ENCODE results near the gene VPS54.
A peak's percentile ranks its signal among the peaks of the same experiment; 100 is the strongest.

The VPS54 gene

DNA sequence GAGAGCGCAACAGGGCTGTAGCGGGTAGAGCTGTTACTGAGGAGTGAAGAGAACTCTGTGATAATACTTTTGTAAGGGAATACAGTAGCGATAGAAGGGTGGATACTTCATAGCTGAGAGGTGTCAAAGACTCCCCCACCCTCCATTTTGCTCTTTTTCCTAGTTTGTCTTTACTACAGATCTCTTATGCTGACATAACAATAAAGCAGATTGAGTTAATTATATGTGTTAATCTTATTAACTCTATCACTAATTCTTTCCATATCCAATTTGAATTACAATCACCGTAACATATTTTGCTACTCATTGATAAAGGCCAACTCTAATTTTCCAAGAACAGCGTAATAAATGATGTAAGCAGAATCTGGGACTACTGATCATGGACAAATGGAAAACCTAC lies 120.4 kb downstream of the VPS54 start:
- no peak for ATAC-seq

DNA sequence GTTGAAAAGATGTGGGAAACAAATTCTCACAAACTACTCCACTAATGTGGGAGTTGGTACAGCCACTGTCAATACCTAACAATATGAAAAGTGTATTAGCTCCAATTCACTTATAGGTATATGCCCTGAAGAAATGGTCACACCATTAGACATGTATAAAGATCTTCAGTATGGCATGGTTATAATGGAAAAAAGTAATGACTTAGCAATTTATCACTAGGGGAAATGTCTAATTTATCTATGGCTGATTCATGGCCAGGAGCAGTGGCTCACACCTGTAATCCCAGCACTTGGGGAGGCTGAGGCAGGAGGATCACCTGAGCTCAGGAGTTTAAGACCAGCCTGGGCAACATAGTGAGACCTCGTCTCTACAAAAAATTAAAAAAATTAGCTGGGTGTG lies 125.1 kb downstream of the VPS54 start:
- no peak for ATAC-seq

DNA sequence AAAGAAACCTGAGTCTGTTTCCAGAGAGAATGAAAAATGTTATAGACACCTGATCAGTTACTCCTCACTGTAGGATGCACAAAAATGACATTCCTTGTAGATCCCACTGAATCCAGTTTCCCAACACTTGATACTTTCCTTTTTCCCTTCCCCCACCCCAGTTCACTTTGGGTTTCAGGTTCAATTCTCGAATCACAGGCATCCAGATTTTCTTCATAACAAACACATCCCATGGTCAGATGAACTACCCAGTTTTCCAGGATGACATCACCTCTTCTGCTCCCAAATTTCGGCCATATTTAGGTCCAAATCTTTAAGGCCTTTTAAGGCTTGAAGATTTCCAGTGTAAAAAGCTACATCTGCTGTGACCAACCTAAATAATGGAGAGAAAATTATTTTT lies 126.1 kb downstream of the VPS54 start:
- ATAC-seq: no peak

DNA sequence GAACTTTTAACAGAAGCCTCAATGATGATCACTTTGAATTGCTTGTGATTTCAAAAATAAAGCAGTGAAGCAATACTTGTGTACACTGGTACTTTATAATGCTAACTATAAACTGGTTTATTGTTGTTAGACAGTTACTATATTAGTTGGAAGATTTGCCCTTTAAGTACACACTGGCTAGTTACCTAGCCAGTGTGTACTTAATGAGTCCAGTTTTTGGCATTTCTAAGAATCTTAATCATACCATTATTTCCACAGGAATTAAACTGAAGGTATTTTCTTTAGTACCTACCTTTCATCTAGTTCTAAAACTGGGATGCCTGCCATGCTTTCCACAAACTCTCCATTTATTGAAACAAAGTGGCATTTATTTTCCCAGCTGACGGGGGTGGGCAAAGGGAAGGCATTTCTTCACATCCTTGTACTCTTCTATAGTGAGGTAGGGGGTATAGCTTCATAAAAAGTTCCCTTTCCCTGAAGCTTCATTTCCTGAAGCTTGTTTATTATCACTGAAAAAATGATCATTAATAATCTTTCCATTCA lies 127.7 kb downstream of the VPS54 start:
- ATAC-seq: no peak

GRCh38 chr2:63890678-63891077 lies 128.6 kb downstream of the VPS54 start:
- no peak for ATAC-seq

DNA sequence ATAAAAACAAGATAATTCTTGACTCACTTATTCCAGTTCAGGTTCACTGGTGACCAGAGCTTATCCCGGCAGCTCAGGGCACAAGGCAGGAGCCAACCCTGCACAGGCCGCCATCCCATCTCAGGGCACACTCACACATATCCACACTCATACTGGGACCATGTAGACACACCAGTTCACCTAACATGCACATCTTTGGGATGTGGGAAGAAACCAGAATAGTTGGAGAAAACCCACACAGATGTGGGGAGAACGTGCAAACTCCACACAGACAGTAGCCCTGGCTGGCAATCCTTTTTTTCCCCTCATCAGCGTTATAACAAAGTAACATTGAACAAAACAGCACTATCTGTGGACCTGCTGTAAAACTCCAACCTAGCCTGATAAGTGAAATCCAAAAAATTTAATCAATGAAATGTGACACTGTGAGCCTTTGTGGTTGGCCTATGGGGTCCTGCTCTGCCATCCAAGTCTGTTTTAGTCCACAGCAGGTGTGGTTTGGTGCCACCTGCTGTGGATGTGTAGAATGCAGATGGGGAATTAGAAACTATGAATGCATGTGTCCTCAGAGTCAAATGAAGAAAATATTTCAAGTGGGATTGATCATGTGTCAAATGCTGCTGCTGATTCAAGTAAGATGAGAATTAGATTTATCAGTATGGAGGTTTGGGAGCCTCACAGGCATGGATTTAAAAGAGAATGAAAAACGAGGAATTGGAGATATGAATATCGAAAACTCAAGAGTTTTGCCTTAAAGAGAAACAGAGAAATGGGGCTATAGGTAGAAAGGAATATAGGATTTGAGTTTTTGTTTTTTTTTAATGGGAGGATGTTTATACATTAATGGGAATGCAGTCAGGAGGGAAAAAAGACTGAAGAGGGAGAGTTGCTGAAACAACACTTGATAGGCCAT lies 130.5 kb downstream of the VPS54 start:
- peak; percentile 60 to 62 for ATAC-seq

DNA sequence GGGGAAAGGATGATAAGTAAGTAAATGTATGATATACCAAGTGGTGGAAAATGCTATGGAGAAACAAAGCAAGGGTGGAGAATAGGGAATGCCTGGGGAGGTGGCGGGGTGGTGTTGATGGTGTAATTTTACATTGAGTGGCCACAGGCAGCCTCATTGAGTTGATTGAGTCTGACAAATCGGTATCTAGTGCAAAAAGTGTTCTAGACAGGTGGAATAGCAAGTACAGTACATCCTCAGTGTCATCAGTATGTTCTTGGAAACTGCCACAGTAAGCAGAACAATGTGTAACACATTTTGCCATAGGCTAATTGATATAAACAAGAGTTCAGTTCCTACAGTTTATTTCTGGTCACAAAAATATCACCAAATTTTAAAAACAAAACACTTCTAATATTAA lies 131.2 kb downstream of the VPS54 start:
- no peak for ATAC-seq

- ATAC-seq: no peak
Measured at GRCh38 chr2:63886445-63886844, 132.8 kb downstream of the VPS54 start.

DNA sequence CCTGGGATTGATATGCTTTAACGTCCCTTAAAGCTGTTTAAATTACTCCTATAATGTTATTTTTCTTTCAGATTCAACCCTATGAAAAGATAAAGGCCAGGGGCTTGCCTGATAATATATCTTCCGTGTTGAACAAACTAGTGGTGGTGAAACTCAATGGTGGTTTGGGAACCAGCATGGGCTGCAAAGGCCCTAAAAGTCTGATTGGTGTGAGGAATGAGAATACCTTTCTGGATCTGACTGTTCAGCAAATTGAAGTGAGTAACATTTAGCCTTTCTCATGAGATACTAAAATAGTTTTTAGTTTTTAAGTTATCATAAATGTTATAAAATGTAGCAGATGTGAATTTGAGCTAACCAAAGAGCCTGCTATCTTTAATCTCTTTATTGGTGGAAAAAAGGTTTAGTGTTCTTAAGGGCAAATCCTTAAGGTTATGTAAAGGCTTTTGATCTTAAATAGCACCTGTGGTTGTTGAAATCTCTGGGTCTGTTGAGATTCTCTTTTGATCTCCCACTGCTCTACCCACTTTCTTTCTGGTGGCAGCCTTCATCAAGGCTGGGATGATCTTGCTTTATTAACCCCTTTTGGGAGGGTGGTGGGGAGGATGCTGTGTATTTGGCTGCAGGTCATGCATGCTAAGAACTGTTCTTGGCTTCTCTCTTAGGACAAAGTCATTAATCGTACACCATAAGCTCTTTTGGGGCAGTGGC lies 136.7 kb downstream of the VPS54 start:
- ATAC-seq: peak; percentile 56 to 72

GRCh38 chr2:63881205-63881604 lies 138.0 kb downstream of the VPS54 start:
- ATAC-seq: no peak

- ATAC-seq: no peak
Measured at GRCh38 chr2:63880625-63881024, 138.6 kb downstream of the VPS54 start.

- no peak for ATAC-seq
Measured at GRCh38 chr2:63879876-63880433, 139.3 kb downstream of the VPS54 start.

DNA sequence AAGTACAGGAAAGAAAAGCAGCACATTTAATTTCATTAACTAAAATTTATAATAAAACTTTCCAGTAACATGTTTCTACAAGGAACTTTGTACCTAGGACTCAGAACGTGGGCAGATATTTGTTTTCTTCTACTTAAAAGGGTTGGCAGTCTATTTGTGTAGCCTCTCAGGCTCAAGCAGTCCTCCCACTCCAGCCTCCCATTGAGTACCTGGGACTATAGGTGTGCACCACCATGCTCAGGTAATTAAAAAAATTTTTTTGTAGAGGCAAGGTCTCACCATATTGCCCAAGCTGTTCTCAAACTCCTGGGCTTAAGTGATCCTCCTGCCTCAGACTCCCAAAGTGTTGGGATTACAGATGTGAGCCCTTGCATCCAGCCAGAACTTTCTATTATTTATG lies 140.7 kb downstream of the VPS54 start:
- no peak for ATAC-seq

- ATAC-seq: no peak
Measured at GRCh38 chr2:63876311-63876710, 142.9 kb downstream of the VPS54 start.

GRCh38 chr2:63875559-63876245 lies 143.5 kb downstream of the VPS54 start:
- ATAC-seq: peak in 1 of 2 donors; percentile 36

DNA sequence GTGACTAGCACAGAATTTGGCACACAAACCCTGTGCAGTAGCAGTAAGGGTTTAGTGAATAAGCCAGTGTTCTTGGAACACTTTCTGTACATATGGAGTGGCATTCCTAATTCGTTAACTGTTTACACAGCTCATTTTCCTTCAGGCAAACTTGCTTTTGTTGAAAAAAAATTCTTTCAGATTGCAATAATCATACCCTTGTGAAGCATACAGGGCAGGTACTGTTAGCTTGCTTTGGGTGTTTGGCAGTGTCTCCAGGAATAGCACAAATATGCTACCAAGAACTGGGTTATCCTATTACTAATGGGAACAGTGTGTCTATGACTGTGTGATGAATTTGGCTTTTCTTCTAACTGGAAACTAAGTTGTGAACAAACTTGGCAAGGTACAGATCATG lies 144.1 kb downstream of the VPS54 start:
- no peak for ATAC-seq

GRCh38 chr2:63874204-63875130 lies 144.8 kb downstream of the VPS54 start:
- no peak for ATAC-seq

- ATAC-seq: no peak
Measured at GRCh38 chr2:63872571-63873328, 146.5 kb downstream of the VPS54 start.

DNA sequence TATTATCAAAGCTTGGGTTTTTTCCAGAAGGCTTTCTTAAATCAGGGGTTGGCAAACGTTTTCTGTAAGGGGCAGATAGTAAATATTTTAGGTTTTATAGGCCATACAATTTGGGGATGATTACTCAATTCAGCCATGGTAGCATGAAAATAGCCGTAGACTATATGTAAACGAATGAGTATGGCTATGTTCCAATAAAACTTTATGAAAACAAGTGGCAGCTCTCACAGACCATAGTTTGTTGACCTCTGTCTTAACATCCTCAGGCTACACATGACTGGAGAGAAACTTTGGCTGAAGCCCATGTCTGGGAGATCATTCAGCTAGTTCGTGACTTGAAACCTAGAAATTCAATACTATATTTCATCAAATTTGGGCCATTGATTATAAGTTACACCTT lies 147.4 kb downstream of the VPS54 start:
- ATAC-seq: no peak

GRCh38 chr2:63870679-63871078 lies 148.5 kb downstream of the VPS54 start:
- no peak for ATAC-seq

All from activated CD4-positive, CD25-positive, alpha-beta regulatory T cell treated with anti-CD3 and anti-CD28 coated beads, Interleukin-2, amount 50 U/mL, for 24 hours (primary cell).